H9 (cell line): ENCODE results near the gene HS6ST2. TPM values are rescaled to one million over a fixed set of nuclear protein-coding genes. Genes with fewer than 3 reads are reported as not detected.

Experiments
- DNase-seq: peaks from one replicate; pipeline ENCODE4 v3.0.0-alpha.2; 2017
- H2AFZ ChIP-seq: one replicate; pipeline ENCODE4 v1.6.1; 2013; ENCODE audit warnings: mild to moderate bottlenecking, low read length, control low read depth, moderate library complexity
- H2AK5ac ChIP-seq: 2 replicates; pipeline ENCODE4 v1.6.1; 2013; ENCODE audit warnings: low read length, control low read depth, mixed read lengths; ENCODE audit not compliant: insufficient read length
- H2BK120ac ChIP-seq: one replicate; pipeline ENCODE4 v1.6.1; 2013; ENCODE audit warnings: low read depth, mild to moderate bottlenecking, low read length, control low read depth, inconsistent platforms; ENCODE audit not compliant: poor library complexity, severe bottlenecking
- H2BK12ac ChIP-seq: 2 replicates; pipeline ENCODE4 v1.6.1; 2013; ENCODE audit warnings: low read length, control low read depth, mixed read lengths, low read depth; ENCODE audit not compliant: insufficient read length
- H2BK15ac ChIP-seq: 2 replicates; pipeline ENCODE4 v1.6.1; 2013; ENCODE audit warnings: low read depth, low read length, control low read depth
- H2BK20ac ChIP-seq: one replicate; pipeline ENCODE4 v1.6.1; 2013; ENCODE audit warnings: low read depth, mild to moderate bottlenecking, low read length, control low read depth, inconsistent platforms; ENCODE audit not compliant: poor library complexity, severe bottlenecking
- H2BK5ac ChIP-seq: 2 replicates; pipeline ENCODE4 v1.6.1; 2013; ENCODE audit warnings: low read length, control low read depth, mixed read lengths; ENCODE audit not compliant: insufficient read length
- H3K14ac ChIP-seq: 2 replicates; pipeline ENCODE4 v1.6.1; 2013; ENCODE audit warnings: low read length, control low read depth; ENCODE audit not compliant: insufficient read depth
- H3K18ac ChIP-seq: 2 replicates; pipeline ENCODE4 v1.6.1; 2013; ENCODE audit warnings: low read depth, mild to moderate bottlenecking, mixed read lengths, low read length, control low read depth; ENCODE audit not compliant: insufficient read length
- H3K23ac ChIP-seq: 2 replicates; pipeline ENCODE4 v1.6.1; 2013; ENCODE audit warnings: low read length, control low read depth, mixed read lengths, low read depth; ENCODE audit not compliant: insufficient read length
- H3K23me2 ChIP-seq: 2 replicates; pipeline ENCODE4 v1.6.1; 2013; ENCODE audit warnings: low read depth, mild to moderate bottlenecking, mixed read lengths, low read length, control low read depth; ENCODE audit not compliant: insufficient read length, poor library complexity, severe bottlenecking
- H3K27ac ChIP-seq: 2 replicates; pipeline ENCODE4 v1.5.1; 2013; ENCODE audit warnings: low read length, control low read depth, mixed read lengths, low read depth; ENCODE audit not compliant: insufficient read length
- H3K27me3 ChIP-seq: 2 replicates; pipeline ENCODE4 v1.6.1; 2013; ENCODE audit warnings: low read length, control low read depth, inconsistent platforms; ENCODE audit not compliant: insufficient read depth
- H3K4ac ChIP-seq: 2 replicates; pipeline ENCODE4 v1.6.1; 2013; ENCODE audit warnings: low read depth, mild to moderate bottlenecking, control low read depth, inconsistent platforms, low read length, moderate library complexity
- H3K4me1 ChIP-seq: 2 replicates; pipeline ENCODE4 v1.6.1; 2013; ENCODE audit warnings: low read length, control low read depth, inconsistent platforms; ENCODE audit not compliant: insufficient read depth
- H3K4me2 ChIP-seq: 2 replicates; pipeline ENCODE4 v1.6.1; 2013; ENCODE audit warnings: low read length, control low read depth, mixed read lengths; ENCODE audit not compliant: insufficient read length, insufficient read depth
- H3K56ac ChIP-seq: 2 replicates; pipeline ENCODE4 v1.6.1; 2013; ENCODE audit warnings: low read depth, mild to moderate bottlenecking, mixed read lengths, low read length, control low read depth; ENCODE audit not compliant: insufficient read length
- H3K79me1 ChIP-seq: 2 replicates; pipeline ENCODE4 v1.6.1; 2013; ENCODE audit warnings: low read depth, mild to moderate bottlenecking, moderate library complexity, low read length, control low read depth, inconsistent platforms; ENCODE audit not compliant: insufficient read depth, poor library complexity, severe bottlenecking
- H3K79me2 ChIP-seq: 2 replicates; pipeline ENCODE4 v1.6.1; 2013; ENCODE audit warnings: low read length, control low read depth, inconsistent platforms; ENCODE audit not compliant: insufficient read depth
- H3K9ac ChIP-seq: 2 replicates; pipeline ENCODE4 v1.6.1; 2013; ENCODE audit warnings: low read length, control low read depth, mixed read lengths; ENCODE audit not compliant: insufficient read length; ENCODE audit errors: extremely low read depth
- H3K9me3 ChIP-seq: one replicate; pipeline ENCODE4 v1.6.1; 2013; ENCODE audit warnings: low read depth, low read length, inconsistent platforms; ENCODE audit not compliant: control insufficient read depth
- H3T11ph ChIP-seq: one replicate; pipeline ENCODE4 v1.6.1; 2013; ENCODE audit warnings: mild to moderate bottlenecking, low read length, control low read depth, inconsistent platforms
- H4K20me1 ChIP-seq: one replicate; pipeline ENCODE4 v1.6.1; 2013; ENCODE audit not compliant: control insufficient read depth, insufficient read length, insufficient read depth
- H4K5ac ChIP-seq: 2 replicates; pipeline ENCODE4 v1.6.1; 2013; ENCODE audit warnings: low read depth, mild to moderate bottlenecking, mixed read lengths, low read length, control low read depth; ENCODE audit not compliant: insufficient read length
- H4K8ac ChIP-seq: replicated peaks from 2 replicates; pipeline ENCODE4 v1.6.1; 2013; ENCODE audit warnings: low read length, control low read depth, mixed read lengths, low read depth; ENCODE audit not compliant: insufficient read length
- H4K91ac ChIP-seq: 2 replicates; pipeline ENCODE4 v1.6.1; 2013; ENCODE audit warnings: low read depth, mild to moderate bottlenecking, moderate library complexity, mixed read lengths, low read length, control low read depth; ENCODE audit not compliant: insufficient read length
- H3K27ac Mint-ChIP-seq, 3 experiments: 2 replicates in 2 of 3; 3 replicates in 1 of 3; pipeline ENCODE4 v1.8.0; 2020 to 2021; ENCODE audit warnings: mixed read lengths in 3 of 3, mild to moderate bottlenecking in 1 of 3, moderate library complexity in 1 of 3
- H3K27me3 Mint-ChIP-seq: 2 replicates; pipeline ENCODE4 v1.8.0; 2021; ENCODE audit warnings: low read depth, mild to moderate bottlenecking, moderate library complexity, mixed read lengths
- H3K36me3 Mint-ChIP-seq, 3 experiments: 2 replicates in 2 of 3; 3 replicates in 1 of 3; pipeline ENCODE4 v1.8.0; 2020 to 2021; ENCODE audit warnings: low read depth in 3 of 3, mixed read lengths in 3 of 3; ENCODE audit not compliant: insufficient read depth in 1 of 3
- H3K4me1 Mint-ChIP-seq, 2 experiments: 2 replicates each; pipeline ENCODE4 v1.8.0; 2020; ENCODE audit warnings: mixed read lengths in 2 of 2
- H3K4me3 Mint-ChIP-seq, 2 experiments: 2 replicates in 1 of 2; 3 replicates in 1 of 2; pipeline ENCODE4 v1.8.0; 2020 to 2021; ENCODE audit warnings: mild to moderate bottlenecking in 2 of 2, mixed read lengths in 2 of 2, moderate library complexity in 1 of 2
- H3K9me3 Mint-ChIP-seq, 2 experiments: 2 replicates in 1 of 2; 3 replicates in 1 of 2; pipeline ENCODE4 v1.8.0; 2020; ENCODE audit warnings: mild to moderate bottlenecking in 2 of 2, mixed read lengths in 2 of 2, moderate library complexity in 1 of 2
- WGBS: extraction: QIAGEN DNeasy Blood & Tissue Kit; methylation state at CpG from one replicate; pipeline ENCODE4 v1.1.7; 2013; ENCODE audit warnings: missing lambda C conversion rate, low lambda C conversion rate, mixed read lengths; ENCODE audit not compliant: insufficient read length; ENCODE audit errors: extremely low coverage; 5-methylcytosine and 5-hydroxymethylcytosine counted together
- total RNA-seq: library from RNA; stranded (reverse); gene quantifications from 2 replicates; pipeline ENCODE4 v1.2.1, GENCODE V29; 2021
- TF ChIP-seq, protein P1 (sequence below): fragments of 200-600 bp; sonication (generic); conservative IDR thresholded peaks from 3 replicates; pipeline ENCODE4 v1.8.0; 2021; ENCODE audit warnings: antibody characterized with exemption, mild to moderate bottlenecking

The HS6ST2 gene
- total RNA-seq, 1 experiment from 2014 or later: 4.8 TPM

DNA sequence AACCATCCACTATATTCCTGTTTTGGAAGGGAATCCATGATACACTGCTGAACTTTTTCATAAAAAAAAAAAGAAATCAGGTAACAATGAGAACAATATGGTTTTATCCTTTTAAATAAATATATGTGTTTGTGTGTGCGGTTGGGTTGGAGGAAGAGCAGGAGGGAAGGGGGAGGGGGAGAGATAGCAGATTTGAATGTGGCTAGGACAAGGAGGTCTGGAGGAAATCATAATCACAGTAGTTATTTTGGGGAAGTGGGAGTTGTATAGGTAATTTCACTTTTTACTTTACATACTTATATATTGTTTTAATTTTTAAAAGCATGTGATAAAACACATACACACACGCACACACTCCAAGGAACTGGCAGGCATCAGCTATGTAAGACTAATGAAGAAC is 335.1 kb downstream of the HS6ST2 start:
- Histone ChIP-seq H3K27me3 (no peaks in the 10 kb centered on the region), H2BK120ac (no peak overlapping the region), H2AFZ (no peak overlapping the region), H4K8ac (no peak overlapping the region), H2AK5ac (no peak overlapping the region), H2BK5ac (no peak overlapping the region), H3K4ac (no peak overlapping the region), H2BK12ac (no peak overlapping the region), H3K56ac (no peak overlapping the region), H2BK15ac (no peak overlapping the region), H3K9ac (no peak overlapping the region), H3K4me2 (no peak overlapping the region), H3K23me2 (no peaks in the 10 kb centered on the region), H4K91ac (no peak overlapping the region), H4K20me1 (no peaks in the 10 kb centered on the region), H4K5ac (no peak overlapping the region), H3T11ph (no peak overlapping the region), H3K27ac (no peak overlapping the region), H3K14ac (no peak overlapping the region), H3K18ac (no peak overlapping the region), H3K79me1 (no peaks in the 10 kb centered on the region), H3K4me1 (no peaks in the 10 kb centered on the region), H3K23ac (no peak overlapping the region), H3K79me2 (no peaks in the 10 kb centered on the region), H2BK20ac (no peak overlapping the region), H3K9me3 (no peaks in the 10 kb centered on the region)
- H3K4me3 Mint-ChIP-seq: no peak overlapping the region
- no peak overlapping the region for H3K27ac Mint-ChIP-seq
- no peaks in the 10 kb centered on the region for H3K9me3 Mint-ChIP-seq
- TF ChIP-seq, protein P1, sequence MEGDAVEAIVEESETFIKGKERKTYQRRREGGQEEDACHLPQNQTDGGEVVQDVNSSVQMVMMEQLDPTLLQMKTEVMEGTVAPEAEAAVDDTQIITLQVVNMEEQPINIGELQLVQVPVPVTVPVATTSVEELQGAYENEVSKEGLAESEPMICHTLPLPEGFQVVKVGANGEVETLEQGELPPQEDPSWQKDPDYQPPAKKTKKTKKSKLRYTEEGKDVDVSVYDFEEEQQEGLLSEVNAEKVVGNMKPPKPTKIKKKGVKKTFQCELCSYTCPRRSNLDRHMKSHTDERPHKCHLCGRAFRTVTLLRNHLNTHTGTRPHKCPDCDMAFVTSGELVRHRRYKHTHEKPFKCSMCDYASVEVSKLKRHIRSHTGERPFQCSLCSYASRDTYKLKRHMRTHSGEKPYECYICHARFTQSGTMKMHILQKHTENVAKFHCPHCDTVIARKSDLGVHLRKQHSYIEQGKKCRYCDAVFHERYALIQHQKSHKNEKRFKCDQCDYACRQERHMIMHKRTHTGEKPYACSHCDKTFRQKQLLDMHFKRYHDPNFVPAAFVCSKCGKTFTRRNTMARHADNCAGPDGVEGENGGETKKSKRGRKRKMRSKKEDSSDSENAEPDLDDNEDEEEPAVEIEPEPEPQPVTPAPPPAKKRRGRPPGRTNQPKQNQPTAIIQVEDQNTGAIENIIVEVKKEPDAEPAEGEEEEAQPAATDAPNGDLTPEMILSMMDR: no peak
- WGBS: 100% methylated on average over 1 of the region's 2 CpGs
- no peak for DNase-seq
- no peaks in the 10 kb centered on the region for H3K36me3 Mint-ChIP-seq
- H3K27me3 Mint-ChIP-seq: peaks cover 4% of the 10 kb centered on the region
- peaks cover 0 to 3% of the 10 kb centered on the region in 2 experiments; a peak in 2 of 4 replicates for H3K4me1 Mint-ChIP-seq
